HepG2 (cell line): Measurements from ENCODE around the gene PRELID2. TPM values are rescaled to one million over a fixed set of nuclear protein-coding genes. Genes with fewer than 3 reads are reported as not detected.

Experiments used
- ATAC-seq: fragments of 200-7000 bp; cut with Tn5 transposase; 3 replicates; pipeline ENCODE4 v1.9.1; 2020; ENCODE audit warnings: mild to moderate bottlenecking, moderate library complexity
- BruUV-seq: library from RNA; stranded (reverse); fragments of 400-500 nt; replicated peaks from 2 replicates; lab custom pipeline; 2021; lab: Mats Ljungman, UMichigan
- CTCF ChIA-PET: fragments of 300-600 bp; formaldehyde crosslinking; extraction: SDS; loops from one replicate; lab custom pipeline; 2021; ENCODE audit warnings: low total read pairs, inconsistent platforms, low intra/inter-chr PET ratio; lab: Yijun Ruan, JAX
- POLR2A ChIA-PET: fragments of 350-600 bp; sonication (Branson Sonifier 250); formaldehyde crosslinking; loops from one replicate; lab custom pipeline; 2020; ENCODE audit warnings: antibody characterized with exemption, inconsistent platforms; lab: Yijun Ruan, JAX
- DNase-seq: peaks from one replicate; pipeline ENCODE4 v3.0.0-alpha.2; 2015; ENCODE audit warnings: low spot score
- FAIRE-seq: peaks from 3 replicates; lab custom pipeline; 2011; peaks lifted over from hg19 to GRCh38; lab: Jason Lieb, UNC
- H2AFZ ChIP-seq: one replicate; pipeline ENCODE4 v1.6.1; 2011; ENCODE audit warnings: low read length, inconsistent platforms
- H3K27ac ChIP-seq: fragments of 300-600 bp; 3 replicates; pipeline ENCODE4 v1.8.0; 2011; ENCODE audit warnings: mixed run types, mild to moderate bottlenecking, mixed read lengths, low read length, inconsistent platforms; ENCODE audit not compliant: insufficient read depth; ENCODE audit errors: extremely low read length
- H3K27me3 ChIP-seq, 2 experiments: fragments of 200-600 bp in 1 of 2; 2 replicates in 1 of 2; 3 replicates in 1 of 2; pipeline versions ENCODE4 v1.6.0 to v1.8.0; 2011; ENCODE audit warnings: low read length in 2 of 2, mild to moderate bottlenecking in 2 of 2, moderate library complexity in 2 of 2, inconsistent platforms in 1 of 2; ENCODE audit not compliant: insufficient read depth in 2 of 2, control insufficient read depth in 1 of 2
- H3K36me3 ChIP-seq, 2 experiments: fragments of 200-600 bp in 1 of 2; replicated peaks in 1 of 2; 2 replicates in 1 of 2; 3 replicates in 1 of 2; pipeline versions ENCODE4 v1.5.1 to v1.8.0; 2011; ENCODE audit warnings: low read length in 2 of 2, inconsistent platforms in 1 of 2; ENCODE audit not compliant: insufficient read depth in 2 of 2, control insufficient read depth in 1 of 2
- H3K4me1 ChIP-seq: 2 replicates; pipeline ENCODE4 v1.5.1; 2012; ENCODE audit warnings: low read length, inconsistent platforms; ENCODE audit not compliant: insufficient read depth
- H3K4me2 ChIP-seq: 2 replicates; pipeline ENCODE4 v1.6.0; 2011; ENCODE audit warnings: low read depth, low read length, inconsistent platforms
- H3K4me3 ChIP-seq, 3 experiments: fragments of 200-600 bp in 1 of 3; sonication (generic), shearing (Covaris generic) in 1 of 3; replicated peaks in 1 of 3; 2 replicates each; pipeline ENCODE4 v1.5.1; 2011 to 2016; ENCODE audit warnings: low read length in 3 of 3, inconsistent platforms in 2 of 3, low read depth in 2 of 3, mild to moderate bottlenecking in 2 of 3, control low read depth in 1 of 3, mixed read lengths in 1 of 3; ENCODE audit not compliant: insufficient read depth in 1 of 3
- H3K79me2 ChIP-seq: one replicate; pipeline ENCODE4 v1.6.1; 2011; ENCODE audit warnings: low read length, inconsistent platforms; ENCODE audit not compliant: insufficient read depth
- H3K9ac ChIP-seq: 2 replicates; pipeline ENCODE4 v1.6.0; 2011; ENCODE audit warnings: mild to moderate bottlenecking, low read depth, low read length, inconsistent platforms; ENCODE audit not compliant: insufficient read depth
- H3K9me3 ChIP-seq: 2 replicates; pipeline ENCODE4 v1.5.1; 2012; ENCODE audit warnings: mild to moderate bottlenecking, low read length
- H4K20me1 ChIP-seq: 2 replicates; pipeline ENCODE4 v1.6.0; 2011; ENCODE audit warnings: inconsistent platforms, mild to moderate bottlenecking, low read length, moderate library complexity; ENCODE audit not compliant: insufficient read depth
- FOXK2 ChIP-seq: fragments of 450-650 bp; IDR thresholded peaks from 2 replicates; pipeline ENCODE4 v1.6.1; 2016
- FOXM1 ChIP-seq: sonication (generic); formaldehyde crosslinking; IDR thresholded peaks from 2 replicates; pipeline ENCODE4 v1.5.0; 2020; ENCODE audit warnings: missing genetic modification reagents
- HNRNPK ChIP-seq: fragments of 200-400 bp; formaldehyde crosslinking; IDR thresholded peaks from 2 replicates; pipeline ENCODE4 v1.6.1; 2018; ENCODE audit warnings: low read length, low read depth, moderate library complexity, mild to moderate bottlenecking; ENCODE audit not compliant: poor library complexity, severe bottlenecking
- RAD51 ChIP-seq: fragments of 450-650 bp; IDR thresholded peaks from 2 replicates; pipeline ENCODE4 v1.6.1; 2016; ENCODE audit warnings: borderline replicate concordance
- REXO4 ChIP-seq: sonication (generic); formaldehyde crosslinking; IDR thresholded peaks from 2 replicates; pipeline ENCODE4 v1.8.0; 2022; ENCODE audit warnings: missing genetic modification reagents, mild to moderate bottlenecking, borderline replicate concordance
- ZFP36L1 ChIP-seq: sonication (generic); formaldehyde crosslinking; IDR thresholded peaks from 2 replicates; pipeline ENCODE4 v1.8.0; 2022; ENCODE audit warnings: mild to moderate bottlenecking, missing genetic modification reagents, moderate library complexity
- ZNF615 ChIP-seq: sonication (generic); formaldehyde crosslinking; IDR thresholded peaks from 2 replicates; pipeline ENCODE4 v1.5.0; 2020; ENCODE audit warnings: mild to moderate bottlenecking, missing genetic modification reagents, borderline replicate concordance
- WGBS: methylation state at CpG from one replicate; pipeline ENCODE4 v1.1.6; 2017; ENCODE audit warnings: low lambda C conversion rate; 5-methylcytosine and 5-hydroxymethylcytosine counted together
- in situ Hi-C: cut with HindIII; loops from 2 replicates; pipeline ENCODE4 v1.10.0; 2017; ENCODE audit warnings: low pct_unique_long_range_greater_than_20kb; ENCODE audit not compliant: extremely low pct_ligation_motif_present
- intact Hi-C: fragments of 100-400 bp; cut with micrococcal nuclease; formaldehyde crosslinking; loops from one replicate; pipeline ENCODE4 v1.10.0; 2022; ENCODE audit not compliant: unreplicated experiment
- polyA plus RNA-seq, 8 experiments: library from polyadenylated mRNA; depleted of rRNA in 3 of 8; stranded (reverse) in 7 of 8; unstranded in 1 of 8; fragments of >200 nt; fragmentation: Illumina TruSeq in 4 of 8; extraction: Trizol in 4 of 8; gene quantifications; 2 replicates each; pipeline versions ENCODE4 v1.2.1 to v1.2.3, GENCODE V29; 2011 to 2016; ENCODE audit warnings: low read depth in 4 of 8, missing spikeins in 1 of 8, mixed read lengths in 1 of 8; ENCODE audit not compliant: insufficient read depth in 1 of 8
- total RNA-seq, 5 experiments: library from RNA; depleted of rRNA; stranded (reverse); fragments of >200 nt; fragmentation: Illumina TruSeq; extraction: Trizol; gene quantifications; 2 replicates each; pipeline ENCODE4 v1.2.3, GENCODE V29; 2016; ENCODE audit warnings: low read depth in 1 of 5
- TF ChIP-seq, protein P1 (sequence below): sonication (generic); formaldehyde crosslinking; conservative IDR thresholded peaks from 2 replicates; pipeline ENCODE4 v1.8.0; 2022; ENCODE audit warnings: low read depth, missing genetic modification reagents
- TF ChIP-seq, protein P2 (sequence below): sonication (generic); formaldehyde crosslinking; conservative IDR thresholded peaks from 2 replicates; pipeline ENCODE4 v1.4.0; 2020; ENCODE audit warnings: missing genetic modification reagents
- TF ChIP-seq, protein P3 (sequence below): sonication (generic); formaldehyde crosslinking; IDR thresholded peaks from 2 replicates; pipeline ENCODE4 v1.4.0; 2020; ENCODE audit warnings: mild to moderate bottlenecking, missing genetic modification reagents
- TF ChIP-seq, protein P4 (sequence below): sonication (generic); formaldehyde crosslinking; IDR thresholded peaks from 2 replicates; pipeline ENCODE4 v1.5.0; 2020; ENCODE audit warnings: missing genetic modification reagents, mild to moderate bottlenecking, borderline replicate concordance
- TF ChIP-seq, protein P5 (sequence below): sonication (generic); formaldehyde crosslinking; IDR thresholded peaks from 2 replicates; pipeline ENCODE4 v1.5.0; 2020; ENCODE audit warnings: mild to moderate bottlenecking, missing genetic modification reagents
- TF ChIP-seq, protein P6 (sequence below): sonication (generic); formaldehyde crosslinking; IDR thresholded peaks from 2 replicates; pipeline ENCODE4 v1.5.0; 2020; ENCODE audit warnings: missing genetic modification reagents

Gene PRELID2
- total and polyA plus RNA-seq, 2 of the 13 experiments (the other 11 are each of a cell fraction or from before 2014, with no cell fraction given), result 10.0 to 22.9 TPM

DNA sequence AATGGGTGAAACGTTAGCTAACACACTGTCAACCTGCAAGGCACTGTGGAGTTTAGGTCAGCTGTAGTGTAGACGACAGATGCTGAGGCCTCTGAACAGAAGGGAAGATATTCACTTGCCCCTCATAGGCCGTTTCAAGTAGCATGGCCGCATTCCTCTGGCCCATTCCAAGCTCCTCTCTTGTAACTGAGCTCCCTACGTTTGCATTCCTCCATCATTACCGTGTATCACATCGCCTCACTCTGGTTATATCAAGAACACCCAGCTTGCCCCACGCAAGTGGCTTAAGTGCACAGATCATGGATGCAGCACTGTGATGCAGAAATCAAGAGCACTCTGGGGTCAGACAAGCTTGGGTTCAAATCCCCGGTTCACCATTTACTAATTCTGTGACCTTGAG is 43.3 kb downstream of the PRELID2 start:
- no peak for ATAC-seq
- in situ Hi-C loops, result no loop called here
- CTCF ChIA-PET, result no interaction called here

More for the DNA sequence above, 43.3 kb downstream of the PRELID2 start:
- Histone ChIP-seq H4K20me1 (no peaks in the 10 kb centered on the region), H3K9ac (no peak overlapping the region), H3K36me3 (peaks cover 2 to 4% of the 10 kb centered on the region in 2 experiments; a peak in 1 of 5 replicates), H3K9me3 (no peaks in the 10 kb centered on the region), H2AFZ (no peak overlapping the region), H3K27ac (no peak overlapping the region), H3K4me3 (no peak overlapping the region), H3K79me2 (no peaks in the 10 kb centered on the region), H3K4me2 (no peak overlapping the region), H3K27me3 (no peaks in the 10 kb centered on the region), H3K4me1 (no peaks in the 10 kb centered on the region)
- 91% methylated on average over 9 of the region's 9 CpGs for WGBS
- BruUV-seq, result no TSS peak
- FAIRE-seq (no peak), DNase-seq (no peak)
- intact Hi-C loops, result no loop called here
- POLR2A ChIA-PET, result no interaction called here
- no peak for TF ChIP-seq REXO4 (CRISPR knock-in tag)
- no peak for TF ChIP-seq FOXK2
- TF ChIP-seq ZNF615 (CRISPR knock-in tag), result no peak
- TF ChIP-seq, protein P1, sequence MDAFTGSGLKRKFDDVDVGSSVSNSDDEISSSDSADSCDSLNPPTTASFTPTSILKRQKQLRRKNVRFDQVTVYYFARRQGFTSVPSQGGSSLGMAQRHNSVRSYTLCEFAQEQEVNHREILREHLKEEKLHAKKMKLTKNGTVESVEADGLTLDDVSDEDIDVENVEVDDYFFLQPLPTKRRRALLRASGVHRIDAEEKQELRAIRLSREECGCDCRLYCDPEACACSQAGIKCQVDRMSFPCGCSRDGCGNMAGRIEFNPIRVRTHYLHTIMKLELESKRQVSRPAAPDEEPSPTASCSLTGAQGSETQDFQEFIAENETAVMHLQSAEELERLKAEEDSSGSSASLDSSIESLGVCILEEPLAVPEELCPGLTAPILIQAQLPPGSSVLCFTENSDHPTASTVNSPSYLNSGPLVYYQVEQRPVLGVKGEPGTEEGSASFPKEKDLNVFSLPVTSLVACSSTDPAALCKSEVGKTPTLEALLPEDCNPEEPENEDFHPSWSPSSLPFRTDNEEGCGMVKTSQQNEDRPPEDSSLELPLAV (CRISPR knock-in tag), result no peak
- no peak for TF ChIP-seq FOXM1 (CRISPR knock-in tag)
- TF ChIP-seq, protein P2, sequence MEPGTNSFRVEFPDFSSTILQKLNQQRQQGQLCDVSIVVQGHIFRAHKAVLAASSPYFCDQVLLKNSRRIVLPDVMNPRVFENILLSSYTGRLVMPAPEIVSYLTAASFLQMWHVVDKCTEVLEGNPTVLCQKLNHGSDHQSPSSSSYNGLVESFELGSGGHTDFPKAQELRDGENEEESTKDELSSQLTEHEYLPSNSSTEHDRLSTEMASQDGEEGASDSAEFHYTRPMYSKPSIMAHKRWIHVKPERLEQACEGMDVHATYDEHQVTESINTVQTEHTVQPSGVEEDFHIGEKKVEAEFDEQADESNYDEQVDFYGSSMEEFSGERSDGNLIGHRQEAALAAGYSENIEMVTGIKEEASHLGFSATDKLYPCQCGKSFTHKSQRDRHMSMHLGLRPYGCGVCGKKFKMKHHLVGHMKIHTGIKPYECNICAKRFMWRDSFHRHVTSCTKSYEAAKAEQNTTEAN (CRISPR knock-in tag), result no peak
- TF ChIP-seq RAD51, result no peak
- TF ChIP-seq, protein P3, sequence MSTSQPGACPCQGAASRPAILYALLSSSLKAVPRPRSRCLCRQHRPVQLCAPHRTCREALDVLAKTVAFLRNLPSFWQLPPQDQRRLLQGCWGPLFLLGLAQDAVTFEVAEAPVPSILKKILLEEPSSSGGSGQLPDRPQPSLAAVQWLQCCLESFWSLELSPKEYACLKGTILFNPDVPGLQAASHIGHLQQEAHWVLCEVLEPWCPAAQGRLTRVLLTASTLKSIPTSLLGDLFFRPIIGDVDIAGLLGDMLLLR, result no peak
- TF ChIP-seq, protein P4, sequence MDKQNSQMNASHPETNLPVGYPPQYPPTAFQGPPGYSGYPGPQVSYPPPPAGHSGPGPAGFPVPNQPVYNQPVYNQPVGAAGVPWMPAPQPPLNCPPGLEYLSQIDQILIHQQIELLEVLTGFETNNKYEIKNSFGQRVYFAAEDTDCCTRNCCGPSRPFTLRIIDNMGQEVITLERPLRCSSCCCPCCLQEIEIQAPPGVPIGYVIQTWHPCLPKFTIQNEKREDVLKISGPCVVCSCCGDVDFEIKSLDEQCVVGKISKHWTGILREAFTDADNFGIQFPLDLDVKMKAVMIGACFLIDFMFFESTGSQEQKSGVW (CRISPR knock-in tag), result no peak
- no peak for TF ChIP-seq HNRNPK
- TF ChIP-seq ZFP36L1 (CRISPR knock-in tag), result no peak
- TF ChIP-seq, protein P5, sequence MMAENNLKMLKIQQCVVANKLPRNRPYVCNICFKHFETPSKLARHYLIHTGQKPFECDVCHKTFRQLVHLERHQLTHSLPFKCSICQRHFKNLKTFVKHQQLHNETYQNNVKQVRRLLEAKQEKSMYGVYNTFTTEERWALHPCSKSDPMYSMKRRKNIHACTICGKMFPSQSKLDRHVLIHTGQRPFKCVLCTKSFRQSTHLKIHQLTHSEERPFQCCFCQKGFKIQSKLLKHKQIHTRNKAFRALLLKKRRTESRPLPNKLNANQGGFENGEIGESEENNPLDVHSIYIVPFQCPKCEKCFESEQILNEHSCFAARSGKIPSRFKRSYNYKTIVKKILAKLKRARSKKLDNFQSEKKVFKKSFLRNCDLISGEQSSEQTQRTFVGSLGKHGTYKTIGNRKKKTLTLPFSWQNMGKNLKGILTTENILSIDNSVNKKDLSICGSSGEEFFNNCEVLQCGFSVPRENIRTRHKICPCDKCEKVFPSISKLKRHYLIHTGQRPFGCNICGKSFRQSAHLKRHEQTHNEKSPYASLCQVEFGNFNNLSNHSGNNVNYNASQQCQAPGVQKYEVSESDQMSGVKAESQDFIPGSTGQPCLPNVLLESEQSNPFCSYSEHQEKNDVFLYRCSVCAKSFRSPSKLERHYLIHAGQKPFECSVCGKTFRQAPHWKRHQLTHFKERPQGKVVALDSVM (CRISPR knock-in tag), result no peak
- TF ChIP-seq, protein P6, sequence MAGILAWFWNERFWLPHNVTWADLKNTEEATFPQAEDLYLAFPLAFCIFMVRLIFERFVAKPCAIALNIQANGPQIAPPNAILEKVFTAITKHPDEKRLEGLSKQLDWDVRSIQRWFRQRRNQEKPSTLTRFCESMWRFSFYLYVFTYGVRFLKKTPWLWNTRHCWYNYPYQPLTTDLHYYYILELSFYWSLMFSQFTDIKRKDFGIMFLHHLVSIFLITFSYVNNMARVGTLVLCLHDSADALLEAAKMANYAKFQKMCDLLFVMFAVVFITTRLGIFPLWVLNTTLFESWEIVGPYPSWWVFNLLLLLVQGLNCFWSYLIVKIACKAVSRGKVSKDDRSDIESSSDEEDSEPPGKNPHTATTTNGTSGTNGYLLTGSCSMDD (CRISPR knock-in tag), result no peak
